GM23338 (cell line): ENCODE measurements around the gene STMN3.

Experiments
- EZH2 ChIP-seq: fragments of 200-600 bp; sonication (generic); IDR thresholded peaks from one replicate; pipeline ENCODE4 v1.8.0; 2017; ENCODE audit warnings: antibody characterized with exemption, mild to moderate bottlenecking, low read depth; ENCODE audit not compliant: unreplicated experiment
- NANOG ChIP-seq: IDR thresholded peaks from 2 replicates; pipeline ENCODE4 v1.6.1; 2016; ENCODE audit warnings: antibody characterized with exemption, borderline replicate concordance
- POLR2AphosphoS5 ChIP-seq: IDR thresholded peaks from 2 replicates; pipeline ENCODE4 v1.6.1; 2016; ENCODE audit warnings: antibody characterized with exemption, low read depth
- STAT1 ChIP-seq: IDR thresholded peaks from one replicate; pipeline ENCODE4 v1.6.1; 2016; ENCODE audit warnings: antibody characterized with exemption; ENCODE audit not compliant: unreplicated experiment
- TF ChIP-seq, protein P1 (sequence below), 2 experiments: fragments of 200-600 bp in 1 of 2; sonication (generic) in 1 of 2; conservative IDR thresholded peaks; 2 replicates each; pipeline versions ENCODE4 v1.5.1 to v1.6.1; 2016 to 2017; ENCODE audit warnings: antibody characterized with exemption in 2 of 2, low read depth in 2 of 2, mild to moderate bottlenecking in 2 of 2, moderate library complexity in 1 of 2
- TF ChIP-seq, protein P2 (sequence below): IDR thresholded peaks from one replicate; pipeline ENCODE4 v1.6.1; 2018; ENCODE audit warnings: antibody characterized with exemption; ENCODE audit not compliant: unreplicated experiment

DNA sequence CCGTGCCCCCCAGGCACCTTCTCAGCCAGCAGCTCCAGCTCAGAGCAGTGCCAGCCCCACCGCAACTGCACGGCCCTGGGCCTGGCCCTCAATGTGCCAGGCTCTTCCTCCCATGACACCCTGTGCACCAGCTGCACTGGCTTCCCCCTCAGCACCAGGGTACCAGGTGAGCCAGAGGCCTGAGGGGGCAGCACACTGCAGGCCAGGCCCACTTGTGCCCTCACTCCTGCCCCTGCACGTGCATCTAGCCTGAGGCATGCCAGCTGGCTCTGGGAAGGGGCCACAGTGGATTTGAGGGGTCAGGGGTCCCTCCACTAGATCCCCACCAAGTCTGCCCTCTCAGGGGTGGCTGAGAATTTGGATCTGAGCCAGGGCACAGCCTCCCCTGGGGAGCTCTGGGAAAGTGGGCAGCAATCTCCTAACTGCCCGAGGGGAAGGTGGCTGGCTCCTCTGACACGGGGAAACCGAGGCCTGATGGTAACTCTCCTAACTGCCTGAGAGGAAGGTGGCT is 44.2 kb upstream of the STMN3 start:
- TF ChIP-seq POLR2AphosphoS5 (no peak; the same call in 1 of the 2 replicates), NANOG (no peak), EZH2 (no peak), STAT1 (no peak)
- TF ChIP-seq, protein P1, sequence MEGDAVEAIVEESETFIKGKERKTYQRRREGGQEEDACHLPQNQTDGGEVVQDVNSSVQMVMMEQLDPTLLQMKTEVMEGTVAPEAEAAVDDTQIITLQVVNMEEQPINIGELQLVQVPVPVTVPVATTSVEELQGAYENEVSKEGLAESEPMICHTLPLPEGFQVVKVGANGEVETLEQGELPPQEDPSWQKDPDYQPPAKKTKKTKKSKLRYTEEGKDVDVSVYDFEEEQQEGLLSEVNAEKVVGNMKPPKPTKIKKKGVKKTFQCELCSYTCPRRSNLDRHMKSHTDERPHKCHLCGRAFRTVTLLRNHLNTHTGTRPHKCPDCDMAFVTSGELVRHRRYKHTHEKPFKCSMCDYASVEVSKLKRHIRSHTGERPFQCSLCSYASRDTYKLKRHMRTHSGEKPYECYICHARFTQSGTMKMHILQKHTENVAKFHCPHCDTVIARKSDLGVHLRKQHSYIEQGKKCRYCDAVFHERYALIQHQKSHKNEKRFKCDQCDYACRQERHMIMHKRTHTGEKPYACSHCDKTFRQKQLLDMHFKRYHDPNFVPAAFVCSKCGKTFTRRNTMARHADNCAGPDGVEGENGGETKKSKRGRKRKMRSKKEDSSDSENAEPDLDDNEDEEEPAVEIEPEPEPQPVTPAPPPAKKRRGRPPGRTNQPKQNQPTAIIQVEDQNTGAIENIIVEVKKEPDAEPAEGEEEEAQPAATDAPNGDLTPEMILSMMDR (conservative IDR thresholded peaks at IDR 0.05; ENCODE audit: low read depth in 2 of 2), result no peak
- TF ChIP-seq, protein P2, sequence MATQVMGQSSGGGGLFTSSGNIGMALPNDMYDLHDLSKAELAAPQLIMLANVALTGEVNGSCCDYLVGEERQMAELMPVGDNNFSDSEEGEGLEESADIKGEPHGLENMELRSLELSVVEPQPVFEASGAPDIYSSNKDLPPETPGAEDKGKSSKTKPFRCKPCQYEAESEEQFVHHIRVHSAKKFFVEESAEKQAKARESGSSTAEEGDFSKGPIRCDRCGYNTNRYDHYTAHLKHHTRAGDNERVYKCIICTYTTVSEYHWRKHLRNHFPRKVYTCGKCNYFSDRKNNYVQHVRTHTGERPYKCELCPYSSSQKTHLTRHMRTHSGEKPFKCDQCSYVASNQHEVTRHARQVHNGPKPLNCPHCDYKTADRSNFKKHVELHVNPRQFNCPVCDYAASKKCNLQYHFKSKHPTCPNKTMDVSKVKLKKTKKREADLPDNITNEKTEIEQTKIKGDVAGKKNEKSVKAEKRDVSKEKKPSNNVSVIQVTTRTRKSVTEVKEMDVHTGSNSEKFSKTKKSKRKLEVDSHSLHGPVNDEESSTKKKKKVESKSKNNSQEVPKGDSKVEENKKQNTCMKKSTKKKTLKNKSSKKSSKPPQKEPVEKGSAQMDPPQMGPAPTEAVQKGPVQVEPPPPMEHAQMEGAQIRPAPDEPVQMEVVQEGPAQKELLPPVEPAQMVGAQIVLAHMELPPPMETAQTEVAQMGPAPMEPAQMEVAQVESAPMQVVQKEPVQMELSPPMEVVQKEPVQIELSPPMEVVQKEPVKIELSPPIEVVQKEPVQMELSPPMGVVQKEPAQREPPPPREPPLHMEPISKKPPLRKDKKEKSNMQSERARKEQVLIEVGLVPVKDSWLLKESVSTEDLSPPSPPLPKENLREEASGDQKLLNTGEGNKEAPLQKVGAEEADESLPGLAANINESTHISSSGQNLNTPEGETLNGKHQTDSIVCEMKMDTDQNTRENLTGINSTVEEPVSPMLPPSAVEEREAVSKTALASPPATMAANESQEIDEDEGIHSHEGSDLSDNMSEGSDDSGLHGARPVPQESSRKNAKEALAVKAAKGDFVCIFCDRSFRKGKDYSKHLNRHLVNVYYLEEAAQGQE, result no peak
